ENCODE measurements around the gene PALD1. TPM values are rescaled to one million over a fixed set of nuclear protein-coding genes. Genes with fewer than 3 reads are reported as not detected.
A peak's percentile ranks its signal among the peaks of the same experiment; 100 is the strongest.

The PALD1 gene
- total RNA-seq, 2 donors from 2014 or later, result 4.9 to 11.7 TPM

- TF ChIP-seq, protein P1, sequence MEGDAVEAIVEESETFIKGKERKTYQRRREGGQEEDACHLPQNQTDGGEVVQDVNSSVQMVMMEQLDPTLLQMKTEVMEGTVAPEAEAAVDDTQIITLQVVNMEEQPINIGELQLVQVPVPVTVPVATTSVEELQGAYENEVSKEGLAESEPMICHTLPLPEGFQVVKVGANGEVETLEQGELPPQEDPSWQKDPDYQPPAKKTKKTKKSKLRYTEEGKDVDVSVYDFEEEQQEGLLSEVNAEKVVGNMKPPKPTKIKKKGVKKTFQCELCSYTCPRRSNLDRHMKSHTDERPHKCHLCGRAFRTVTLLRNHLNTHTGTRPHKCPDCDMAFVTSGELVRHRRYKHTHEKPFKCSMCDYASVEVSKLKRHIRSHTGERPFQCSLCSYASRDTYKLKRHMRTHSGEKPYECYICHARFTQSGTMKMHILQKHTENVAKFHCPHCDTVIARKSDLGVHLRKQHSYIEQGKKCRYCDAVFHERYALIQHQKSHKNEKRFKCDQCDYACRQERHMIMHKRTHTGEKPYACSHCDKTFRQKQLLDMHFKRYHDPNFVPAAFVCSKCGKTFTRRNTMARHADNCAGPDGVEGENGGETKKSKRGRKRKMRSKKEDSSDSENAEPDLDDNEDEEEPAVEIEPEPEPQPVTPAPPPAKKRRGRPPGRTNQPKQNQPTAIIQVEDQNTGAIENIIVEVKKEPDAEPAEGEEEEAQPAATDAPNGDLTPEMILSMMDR (IDR thresholded peaks at IDR 0.05), result no peak
- no peak for TF ChIP-seq POLR2A (IDR thresholded peaks at IDR 0.05)
- intact Hi-C loops (cut with DNase I), result no loop called here
- DNase-seq, result no peak
- Histone ChIP-seq H3K27me3 (no peaks in the 10 kb centered on the region), H3K4me1 (peaks cover 4% of the 10 kb centered on the region), H3K27ac (peak overlapping the region in 2 of 4 donors; percentile 9 to 57), H3K4me3 (no peak overlapping the region), H3K9me3 (no peaks in the 10 kb centered on the region), H3K36me3 (replicated peaks in 1 of 2; ENCODE audit: insufficient read depth in 1 of 2, low read depth in 2 of 2) (no peaks in the 10 kb centered on the region)
- ATAC-seq, result no peak
- WGBS, 2 donors, result 77% methylated on average over 9 of the region's 9 CpGs
Observed at GRCh38 chr10:70500368-70500767, 21.8 kb downstream of the PALD1 start.

DNA sequence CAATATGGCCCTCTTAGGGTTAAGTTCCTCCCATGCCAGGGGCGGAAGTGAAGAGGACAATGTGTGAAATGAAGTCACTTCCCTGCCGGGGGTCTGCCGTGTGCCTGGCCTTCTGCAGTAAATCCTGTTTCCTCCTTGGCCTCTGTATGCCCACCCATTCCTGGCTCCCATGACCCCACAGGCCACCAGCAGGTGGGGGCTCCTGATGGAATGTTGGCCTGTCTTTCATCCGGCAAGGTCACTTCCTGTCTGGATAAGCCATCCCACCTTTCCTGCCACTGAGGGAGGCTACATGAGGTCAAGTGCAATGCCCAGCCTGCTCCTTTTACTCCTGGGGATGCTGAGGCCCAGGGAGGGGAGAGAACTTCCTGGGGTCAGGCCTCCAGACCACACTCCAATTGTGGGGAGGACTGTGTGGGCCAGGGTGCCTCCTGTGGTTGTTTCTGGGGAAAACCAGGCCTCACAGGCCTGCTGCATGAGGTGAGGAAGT lies 22.3 kb downstream of the PALD1 start:
- DNase-seq, result peak in 1 of 4 donors; percentile 27

GRCh38 chr10:70502406-70502805 lies 23.8 kb downstream of the PALD1 start:
- Histone ChIP-seq H3K9me3 (no peaks in the 10 kb centered on the region), H3K4me3 (no peak overlapping the region), H3K36me3 (replicated peaks in 1 of 2; ENCODE audit: insufficient read depth in 1 of 2, low read depth in 2 of 2) (no peaks in the 10 kb centered on the region), H3K27ac (no peak overlapping the region), H3K4me1 (peaks cover 4% of the 10 kb centered on the region), H3K27me3 (no peaks in the 10 kb centered on the region)
- intact Hi-C loops (cut with DNase I), result no loop called here
- 81 to 85% methylated on average over 3 of the region's 3 CpGs for WGBS, 2 donors
- no peak for ATAC-seq
- no peak for DNase-seq
- TF ChIP-seq, protein P1 (IDR thresholded peaks at IDR 0.05), result no peak
- TF ChIP-seq POLR2A (IDR thresholded peaks at IDR 0.05), result no peak

More for the DNA sequence above, 22.3 kb downstream of the PALD1 start:
- H3K27me3 ChIP-seq, result no peaks in the 10 kb centered on the region
- H3K9me3 ChIP-seq, result no peaks in the 10 kb centered on the region
- intact Hi-C loops (cut with DNase I), result no loop called here
- peaks cover 4% of the 10 kb centered on the region for H3K4me1 ChIP-seq
- no peak for TF ChIP-seq POLR2A (IDR thresholded peaks at IDR 0.05)
- TF ChIP-seq, protein P1 (IDR thresholded peaks at IDR 0.05), result no peak
- ATAC-seq, result peak; percentile 45
- H3K36me3 ChIP-seq (replicated peaks in 1 of 2; ENCODE audit: insufficient read depth in 1 of 2, low read depth in 2 of 2), result no peaks in the 10 kb centered on the region
- WGBS, 2 donors, result 49 to 62% methylated on average over 4 of the region's 4 CpGs
- no peak overlapping the region for H3K4me3 ChIP-seq
- H3K27ac ChIP-seq, result peak overlapping the region in 2 of 4 donors; percentile 9 to 57

DNA sequence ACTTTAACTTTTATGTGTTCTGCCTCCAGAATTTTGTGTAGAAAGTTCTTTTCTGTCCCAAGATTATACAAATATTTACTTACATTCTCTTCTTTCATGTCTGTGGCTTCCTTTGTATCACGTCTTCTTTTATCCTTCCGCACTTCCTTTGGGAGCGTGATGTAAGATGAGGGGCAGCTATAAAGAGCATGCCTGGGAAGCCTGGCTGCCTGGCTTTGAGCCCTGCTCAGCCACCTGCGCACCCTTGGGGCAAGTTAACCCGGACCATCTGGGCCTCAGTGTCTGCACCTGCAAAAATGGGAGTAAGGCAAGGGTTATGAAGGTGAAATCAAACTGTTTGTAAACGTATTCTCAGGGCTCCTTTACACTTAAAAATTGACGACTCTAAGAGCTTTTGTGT lies 25.2 kb downstream of the PALD1 start:
- Histone ChIP-seq H3K27ac (no peak overlapping the region), H3K4me1 (peaks cover 5% of the 10 kb centered on the region), H3K4me3 (no peak overlapping the region), H3K9me3 (no peaks in the 10 kb centered on the region), H3K27me3 (no peaks in the 10 kb centered on the region), H3K36me3 (replicated peaks in 1 of 2; ENCODE audit: insufficient read depth in 1 of 2, low read depth in 2 of 2) (no peaks in the 10 kb centered on the region)
- intact Hi-C loops (cut with DNase I), result no loop called here
- DNase-seq, result no peak
- ATAC-seq, result no peak
- WGBS, 2 donors, result 67 to 69% methylated on average over 7 of the region's 7 CpGs
- no peak for TF ChIP-seq POLR2A (IDR thresholded peaks at IDR 0.05)
- TF ChIP-seq, protein P1 (IDR thresholded peaks at IDR 0.05), result no peak

Measured in body of pancreas (tissue), 4 donors.